Endodermal cell (in vitro differentiated cells): ENCODE results near the gene CTTN. TPM values are rescaled to one million over a fixed set of nuclear protein-coding genes. Genes with fewer than 3 reads are reported as not detected.

Source experiments
- DNase-seq: peaks from one replicate; pipeline ENCODE4 v3.0.0-alpha.2; 2017
- H3K27ac ChIP-seq: 2 replicates; pipeline ENCODE4 v1.5.1; 2013; ENCODE audit warnings: mild to moderate bottlenecking, low read depth, low read length, moderate library complexity
- H3K27me3 ChIP-seq: 2 replicates; pipeline ENCODE4 v1.6.1; 2013; ENCODE audit warnings: mild to moderate bottlenecking, low read length, moderate library complexity; ENCODE audit not compliant: insufficient read depth, control insufficient read depth, poor library complexity, severe bottlenecking
- H3K36me3 ChIP-seq: 2 replicates; pipeline ENCODE4 v1.7.0; 2013; ENCODE audit warnings: mild to moderate bottlenecking, low read length, moderate library complexity; ENCODE audit not compliant: control insufficient read depth, insufficient read depth
- H3K4me1 ChIP-seq: one replicate; pipeline ENCODE4 v1.7.0; 2013; ENCODE audit warnings: low read length; ENCODE audit not compliant: control insufficient read depth, insufficient read depth
- H3K4me3 ChIP-seq: 2 replicates; pipeline ENCODE4 v1.5.1; 2013; ENCODE audit warnings: mild to moderate bottlenecking, low read length, moderate library complexity
- H3K9ac ChIP-seq: 2 replicates; pipeline ENCODE4 v1.6.1; 2013; ENCODE audit warnings: mild to moderate bottlenecking, low read length, moderate library complexity; ENCODE audit not compliant: poor library complexity, severe bottlenecking; ENCODE audit errors: extremely low read depth
- H3K9me3 ChIP-seq: 2 replicates; pipeline ENCODE4 v1.6.1; 2013; ENCODE audit warnings: mild to moderate bottlenecking, low read length, moderate library complexity; ENCODE audit not compliant: control insufficient read depth
- H3K27ac Mint-ChIP-seq: 2 replicates; pipeline ENCODE4 v1.8.0; 2020; ENCODE audit warnings: mixed read lengths
- H3K27me3 Mint-ChIP-seq: 2 replicates; pipeline ENCODE4 v1.8.0; 2021; ENCODE audit warnings: mild to moderate bottlenecking, mixed read lengths; ENCODE audit not compliant: insufficient read depth
- H3K36me3 Mint-ChIP-seq: 2 replicates; pipeline ENCODE4 v1.8.0; 2020; ENCODE audit warnings: low read depth, mixed read lengths
- H3K4me1 Mint-ChIP-seq: 2 replicates; pipeline ENCODE4 v1.8.0; 2020; ENCODE audit warnings: mixed read lengths
- H3K4me3 Mint-ChIP-seq: 2 replicates; pipeline ENCODE4 v1.8.0; 2020; ENCODE audit warnings: mild to moderate bottlenecking, moderate library complexity, mixed read lengths
- H3K9me3 Mint-ChIP-seq: 2 replicates; pipeline ENCODE4 v1.8.0; 2020; ENCODE audit warnings: mild to moderate bottlenecking, mixed read lengths
- WGBS, 2 experiments: methylation state at CpG; one replicate each; pipeline versions ENCODE4 v1.1.5 to v1.1.7; 2013; ENCODE audit warnings: missing lambda C conversion rate in 2 of 2, mixed read lengths in 1 of 2; ENCODE audit not compliant: insufficient coverage in 1 of 2, insufficient read length in 1 of 2; 5-methylcytosine and 5-hydroxymethylcytosine counted together
- total RNA-seq, 2 donors: library from RNA; stranded (reverse); fragmentation: NEBNext Ultra II Directional in 1 of 2; extraction: Animal tissue kit (Norgen Biotek cat#: 25700) in 1 of 2; gene quantifications; 2 replicates in 1 of 2; 3 replicates in 1 of 2; pipeline ENCODE4 v1.2.1, GENCODE V29; 2021
- TF ChIP-seq, protein P1 (sequence below): fragments of 200-600 bp; sonication (generic); conservative IDR thresholded peaks from 2 replicates; pipeline ENCODE4 v1.5.0; 2021; ENCODE audit warnings: antibody characterized with exemption, mild to moderate bottlenecking

The CTTN gene
- total RNA-seq, 2 donors from 2014 or later: 282 to 283 TPM

DNA sequence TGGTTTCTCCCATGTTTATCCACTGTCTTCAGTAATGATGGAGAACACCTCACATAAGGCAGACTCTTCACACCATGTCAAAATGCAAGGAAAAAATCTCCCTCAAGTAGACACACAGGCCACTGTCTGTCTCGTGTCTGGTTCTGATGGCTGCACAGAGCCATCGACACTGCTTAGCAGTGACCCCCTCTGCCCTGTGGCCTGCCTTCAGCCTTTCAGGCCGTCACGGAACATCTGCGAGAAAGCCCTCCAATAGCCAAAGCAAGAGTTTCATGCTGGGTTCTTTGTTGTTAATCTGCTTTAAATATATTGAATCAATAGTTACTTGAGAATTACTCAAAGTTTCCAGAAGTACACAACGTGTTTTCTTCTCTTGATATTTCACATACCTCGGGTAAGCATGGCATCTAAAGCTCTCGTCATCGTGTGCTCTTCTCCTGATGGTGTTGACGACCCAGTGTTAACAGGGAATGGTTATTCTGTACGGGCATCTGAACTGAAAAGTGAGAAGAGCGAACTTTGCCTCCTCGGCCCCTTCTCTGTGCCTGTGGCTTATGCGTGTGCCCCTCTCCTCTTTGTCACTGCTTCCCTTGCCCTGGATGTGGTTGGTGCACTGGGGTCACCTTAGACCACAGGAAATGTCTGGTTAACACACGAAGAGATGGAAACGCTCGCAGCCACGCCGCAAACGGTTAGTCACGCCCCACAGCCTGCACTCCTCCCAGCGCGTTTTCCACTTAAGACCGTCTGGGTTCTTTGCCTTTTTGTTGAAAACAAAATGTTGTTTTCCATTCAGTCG is 33.4 kb upstream of the CTTN start:
- WGBS, 2 experiments: 94 to 95% methylated on average over 21 to 25 of the region's 25 CpGs
- H3K27me3 Mint-ChIP-seq: no peaks in the 10 kb centered on the region
- Histone ChIP-seq H3K27me3 (no peaks in the 10 kb centered on the region), H3K27ac (peak overlapping the region; percentile 72), H3K4me1 (no peaks in the 10 kb centered on the region), H3K4me3 (no peak overlapping the region), H3K9me3 (no peaks in the 10 kb centered on the region), H3K9ac (no peak overlapping the region), H3K36me3 (peaks cover 98% of the 10 kb centered on the region)
- TF ChIP-seq, protein P1, sequence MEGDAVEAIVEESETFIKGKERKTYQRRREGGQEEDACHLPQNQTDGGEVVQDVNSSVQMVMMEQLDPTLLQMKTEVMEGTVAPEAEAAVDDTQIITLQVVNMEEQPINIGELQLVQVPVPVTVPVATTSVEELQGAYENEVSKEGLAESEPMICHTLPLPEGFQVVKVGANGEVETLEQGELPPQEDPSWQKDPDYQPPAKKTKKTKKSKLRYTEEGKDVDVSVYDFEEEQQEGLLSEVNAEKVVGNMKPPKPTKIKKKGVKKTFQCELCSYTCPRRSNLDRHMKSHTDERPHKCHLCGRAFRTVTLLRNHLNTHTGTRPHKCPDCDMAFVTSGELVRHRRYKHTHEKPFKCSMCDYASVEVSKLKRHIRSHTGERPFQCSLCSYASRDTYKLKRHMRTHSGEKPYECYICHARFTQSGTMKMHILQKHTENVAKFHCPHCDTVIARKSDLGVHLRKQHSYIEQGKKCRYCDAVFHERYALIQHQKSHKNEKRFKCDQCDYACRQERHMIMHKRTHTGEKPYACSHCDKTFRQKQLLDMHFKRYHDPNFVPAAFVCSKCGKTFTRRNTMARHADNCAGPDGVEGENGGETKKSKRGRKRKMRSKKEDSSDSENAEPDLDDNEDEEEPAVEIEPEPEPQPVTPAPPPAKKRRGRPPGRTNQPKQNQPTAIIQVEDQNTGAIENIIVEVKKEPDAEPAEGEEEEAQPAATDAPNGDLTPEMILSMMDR: no peak
- H3K4me3 Mint-ChIP-seq: no peak overlapping the region
- H3K36me3 Mint-ChIP-seq: peaks cover 79% of the 10 kb centered on the region
- no peaks in the 10 kb centered on the region for H3K9me3 Mint-ChIP-seq
- no peak for DNase-seq
- H3K4me1 Mint-ChIP-seq: no peaks in the 10 kb centered on the region
- no peak overlapping the region for H3K27ac Mint-ChIP-seq

DNA sequence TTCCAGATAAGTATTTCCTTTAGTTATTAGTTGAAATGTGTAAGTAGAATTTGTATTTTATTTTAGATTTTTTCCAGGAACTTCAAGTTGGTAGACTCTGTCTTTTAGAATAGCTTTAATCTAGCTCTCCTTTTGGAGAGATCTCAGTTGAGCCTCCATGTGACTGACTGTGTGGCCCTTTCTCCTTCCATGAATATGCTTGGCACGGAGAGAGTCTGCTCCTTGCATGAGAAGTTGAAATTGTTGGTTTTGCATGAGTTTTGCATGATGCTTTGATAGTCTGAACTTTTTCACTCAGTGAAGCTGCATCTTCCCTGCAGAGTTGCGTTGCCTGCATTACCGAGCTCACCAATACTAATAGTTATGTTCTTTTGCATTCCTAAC is 32.8 kb upstream of the CTTN start:
- TF ChIP-seq, protein P1: no peak
- no peak overlapping the region for H3K9ac ChIP-seq
- H3K4me1 ChIP-seq: no peaks in the 10 kb centered on the region
- H3K27ac Mint-ChIP-seq: no peak overlapping the region
- H3K27me3 Mint-ChIP-seq: no peaks in the 10 kb centered on the region
- no peaks in the 10 kb centered on the region for H3K9me3 ChIP-seq
- H3K9me3 Mint-ChIP-seq: no peaks in the 10 kb centered on the region
- no peaks in the 10 kb centered on the region for H3K4me1 Mint-ChIP-seq
- DNase-seq: no peak
- no peak overlapping the region for H3K4me3 Mint-ChIP-seq
- peaks cover 79% of the 10 kb centered on the region for H3K36me3 Mint-ChIP-seq
- no peaks in the 10 kb centered on the region for H3K27me3 ChIP-seq
- WGBS, 2 experiments: 98% methylated on average over 3 of the region's 3 CpGs; no CpG with 5 or more reads in 1 of the 2 experiments
- H3K4me3 ChIP-seq: no peak overlapping the region
- peak overlapping the region; percentile 72 for H3K27ac ChIP-seq
- peaks cover 93% of the 10 kb centered on the region for H3K36me3 ChIP-seq

DNA sequence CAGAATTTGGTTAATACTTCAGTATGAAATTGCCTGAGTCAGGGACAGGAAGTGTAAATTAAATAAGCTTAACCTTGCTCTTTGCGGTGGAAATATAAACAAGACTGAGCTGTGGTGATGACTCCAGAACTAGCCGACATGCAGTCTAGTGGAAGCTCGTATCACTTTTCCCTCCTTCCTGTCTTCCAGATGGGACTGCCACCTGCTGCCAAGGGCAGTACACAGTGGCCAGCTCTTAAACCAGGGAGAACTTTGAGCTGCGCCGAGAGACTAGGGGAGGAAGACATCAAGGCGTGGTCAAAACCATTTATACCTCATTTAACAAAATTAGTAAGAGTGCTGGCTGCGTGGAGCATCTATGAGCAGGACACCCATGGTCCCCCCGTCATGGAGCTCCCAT is 31.3 kb upstream of the CTTN start:
- peaks cover 71% of the 10 kb centered on the region for H3K36me3 Mint-ChIP-seq
- H3K4me1 Mint-ChIP-seq: no peaks in the 10 kb centered on the region
- Histone ChIP-seq H3K27me3 (no peaks in the 10 kb centered on the region), H3K9me3 (no peaks in the 10 kb centered on the region), H3K27ac (no peak overlapping the region), H3K36me3 (peaks cover 90% of the 10 kb centered on the region), H3K4me1 (no peaks in the 10 kb centered on the region), H3K9ac (no peak overlapping the region), H3K4me3 (no peak overlapping the region)
- H3K27me3 Mint-ChIP-seq: no peaks in the 10 kb centered on the region
- TF ChIP-seq, protein P1: no peak
- DNase-seq: no peak
- no peak overlapping the region for H3K4me3 Mint-ChIP-seq
- H3K9me3 Mint-ChIP-seq: peaks cover 3% of the 10 kb centered on the region
- 96 to 98% methylated on average over 5 to 8 of the region's 8 CpGs for WGBS, 2 experiments
- no peak overlapping the region for H3K27ac Mint-ChIP-seq
